Left ventricle myocardium inferior (tissue), 1 donor: ENCODE measurements around the gene JAM3. TPM values are rescaled to one million over a fixed set of nuclear protein-coding genes. Genes with fewer than 3 reads are reported as not detected.

ENCODE experiments used
- DNase-seq: peaks from one replicate; pipeline ENCODE4 v3.0.0-alpha.2; 2020
- H3K27ac ChIP-seq: fragments of 200-600 bp; replicated peaks from 2 replicates; pipeline ENCODE4 v1.8.0; 2021
- H3K27me3 ChIP-seq: fragments of 200-600 bp; 2 replicates; pipeline ENCODE4 v1.8.0; 2021; ENCODE audit warnings: low read depth
- H3K36me3 ChIP-seq: fragments of 200-600 bp; 2 replicates; pipeline ENCODE4 v1.8.0; 2021
- H3K4me1 ChIP-seq: fragments of 200-600 bp; 2 replicates; pipeline ENCODE4 v1.8.0; 2021
- H3K4me3 ChIP-seq: fragments of 200-600 bp; 2 replicates; pipeline ENCODE4 v1.8.0; 2021; ENCODE audit warnings: mild to moderate bottlenecking, moderate library complexity
- H3K9me3 ChIP-seq: fragments of 200-600 bp; replicated peaks from 2 replicates; pipeline ENCODE4 v1.8.0; 2021
- CTCF ChIP-seq: fragments of 200-600 bp; IDR thresholded peaks from 2 replicates; pipeline ENCODE4 v1.8.0; 2021; ENCODE audit warnings: antibody characterized with exemption, mild to moderate bottlenecking, borderline replicate concordance
- intact Hi-C: fragments of 100-400 bp; cut with micrococcal nuclease; formaldehyde crosslinking; loops from one replicate; pipeline ENCODE4 v1.11.0; 2022
- long read RNA-seq: library from polyadenylated mRNA; unstranded; transcript quantifications from one replicate; pipeline ENCODE4 v2.0.0, GENCODE V29; 2021
- total RNA-seq: library from RNA; stranded (reverse); fragmentation: NEBNext Ultra II Directional; extraction: Animal tissue kit (Norgen Biotek cat#: 25700); gene quantifications from one replicate; pipeline ENCODE4 v1.2.1, GENCODE V29; 2021
- donor health status: DM: no; HTN: yes; CAD: no; lungs with severe emphysema.

JAM3 gene
- 36.2 TPM for total RNA-seq
- long read RNA-seq, transcript JAM3-201 (9 exons, 3,912 nt) = major isoform, 110 of 119 reads
- long read RNA-seq, partial matches to known transcripts = 3 of 119 reads
- long read RNA-seq, other reads (novel, unspliced or antisense) = 5 of 119 reads

GRCh38 chr11:134068829-134069425 is at the start of gene JAM3:
Gene JAM3 (plus strand): TSS chr11:134069072. CDS start chr11:134069084, 12 bp downstream.
- Histone ChIP-seq H3K4me1 (peaks cover 24% of the 10 kb centered on the region), H3K4me3 (peak within 1 kb of the TSS; percentile 81), H3K9me3 (no peaks in the 10 kb centered on the region), H3K36me3 (no peaks in the 10 kb centered on the region), H3K27me3 (no peaks in the 10 kb centered on the region), H3K27ac (peak within 1 kb of the TSS; percentile 87)
- intact Hi-C loops = no loop called here
- peak; percentile 95 for DNase-seq
- TF ChIP-seq CTCF = no peak

- Histone ChIP-seq H3K27ac (no peak overlapping the region), H3K4me3 (no peak overlapping the region), H3K9me3 (no peaks in the 10 kb centered on the region), H3K27me3 (no peaks in the 10 kb centered on the region), H3K36me3 (no peaks in the 10 kb centered on the region), H3K4me1 (peaks cover 15% of the 10 kb centered on the region)
- no peak for TF ChIP-seq CTCF
- intact Hi-C loops = no loop called here
- no peak for DNase-seq
Measured at GRCh38 chr11:134019500-134019899, 49.4 kb upstream of the JAM3 start.

- H3K4me1 ChIP-seq = peaks cover 14% of the 10 kb centered on the region
- no peaks in the 10 kb centered on the region for H3K9me3 ChIP-seq
- DNase-seq = no peak
- H3K27ac ChIP-seq = no peak overlapping the region
- no peak overlapping the region for H3K4me3 ChIP-seq
- no peaks in the 10 kb centered on the region for H3K27me3 ChIP-seq
- H3K36me3 ChIP-seq = no peaks in the 10 kb centered on the region
- TF ChIP-seq CTCF = no peak
- intact Hi-C loops = loop anchor here (10.0 kb wide), 1 partner anchor 66 kb away; the partner anchor contains the start of gene IGSF9B
Measured at GRCh38 chr11:134020598-134020997, 48.3 kb upstream of the JAM3 start.

GRCh38 chr11:134021326-134021725 is 47.5 kb upstream of the JAM3 start:
- intact Hi-C loops = loop anchor here (10.0 kb wide), 1 partner anchor 67 kb away; the partner anchor contains the start of gene IGSF9B
- no peak overlapping the region for H3K27ac ChIP-seq
- no peaks in the 10 kb centered on the region for H3K27me3 ChIP-seq
- H3K4me1 ChIP-seq = peaks cover 16% of the 10 kb centered on the region
- no peak for TF ChIP-seq CTCF
- no peaks in the 10 kb centered on the region for H3K36me3 ChIP-seq
- no peaks in the 10 kb centered on the region for H3K9me3 ChIP-seq
- DNase-seq = no peak
- H3K4me3 ChIP-seq = no peak overlapping the region

GRCh38 chr11:134022748-134023147 is 46.1 kb upstream of the JAM3 start:
- Histone ChIP-seq H3K4me1 (peaks cover 20% of the 10 kb centered on the region), H3K4me3 (no peak overlapping the region), H3K27ac (no peak overlapping the region), H3K36me3 (no peaks in the 10 kb centered on the region), H3K9me3 (no peaks in the 10 kb centered on the region), H3K27me3 (no peaks in the 10 kb centered on the region)
- intact Hi-C loops = loop anchor here (10.0 kb wide), 1 partner anchor 68 kb away; the partner anchor contains the start of gene IGSF9B
- DNase-seq = no peak
- TF ChIP-seq CTCF = no peak
